Measurements from ENCODE around the gene GP9.

GRCh38 chr3:129063841-129064482 lies 3.4 kb downstream of the GP9 start:
- TF ChIP-seq POLR2A (IDR thresholded peaks at IDR 0.05; ENCODE audit: low read length), result no peak
- no peak for TF ChIP-seq GATA1 (IDR thresholded peaks at IDR 0.05; ENCODE audit: low read depth, low read length)
